Liver (tissue), 9 donors: ENCODE results near the gene ENO4. TPM values are rescaled to one million over a fixed set of nuclear protein-coding genes. Genes with fewer than 3 reads are reported as not detected.

Experiments
- DNase-seq: peaks from one replicate; pipeline ENCODE4 v3.0.0-alpha.2; 2017; ENCODE audit warnings: low spot score
- H3K27ac ChIP-seq, 2 donors: one replicate each; pipeline ENCODE4 v1.7.0; 2013; ENCODE audit warnings: inconsistent platforms in 2 of 2, low read length in 2 of 2, control low read depth in 1 of 2, low read depth in 1 of 2, mild to moderate bottlenecking in 1 of 2
- H3K27me3 ChIP-seq, 4 donors: one replicate each; pipeline versions ENCODE4 v1.6.1 to v1.7.0; 2013; ENCODE audit warnings: low read length in 3 of 4, inconsistent platforms in 1 of 4, mild to moderate bottlenecking in 1 of 4, moderate library complexity in 1 of 4; ENCODE audit not compliant: control insufficient read depth in 4 of 4, insufficient read depth in 4 of 4
- H3K36me3 ChIP-seq, 4 donors: one replicate each; pipeline versions ENCODE4 v1.6.1 to v1.7.0; 2013; ENCODE audit warnings: low read length in 3 of 4, mild to moderate bottlenecking in 3 of 4, low read depth in 1 of 4, moderate library complexity in 1 of 4; ENCODE audit not compliant: control insufficient read depth in 4 of 4, insufficient read depth in 3 of 4
- H3K4me1 ChIP-seq, 4 donors: one replicate each; pipeline versions ENCODE4 v1.6.1 to v1.7.0; 2013; ENCODE audit warnings: low read length in 3 of 4, mild to moderate bottlenecking in 3 of 4, moderate library complexity in 1 of 4; ENCODE audit not compliant: control insufficient read depth in 4 of 4, insufficient read depth in 4 of 4
- H3K4me3 ChIP-seq, 3 donors: one replicate each; pipeline versions ENCODE4 v1.6.1 to v1.7.0; 2013; ENCODE audit warnings: low read length in 3 of 3, control low read depth in 1 of 3, low read depth in 1 of 3, mild to moderate bottlenecking in 1 of 3
- H3K9ac ChIP-seq, 2 donors: one replicate each; pipeline ENCODE4 v1.7.0; 2013; ENCODE audit warnings: low read length in 2 of 2, mild to moderate bottlenecking in 2 of 2, moderate library complexity in 2 of 2, control low read depth in 1 of 2, low read depth in 1 of 2
- H3K9me3 ChIP-seq, 4 donors: one replicate each; pipeline versions ENCODE4 v1.6.1 to v1.7.0; 2013; ENCODE audit warnings: low read length in 3 of 4; ENCODE audit not compliant: control insufficient read depth in 4 of 4
- ATF3 ChIP-seq: IDR thresholded peaks from 2 replicates; pipeline ENCODE4 v1.6.1; 2016; ENCODE audit warnings: antibody characterized with exemption
- CTCF ChIP-seq: fragments of 150-350 bp; IDR thresholded peaks from 2 replicates; pipeline ENCODE4 v1.5.1; 2017; ENCODE audit warnings: improper control_type of control experiment, low read depth, low read length; ENCODE audit not compliant: missing input control
- EGR1 ChIP-seq, 2 donors: IDR thresholded peaks; 2 replicates each; pipeline ENCODE4 v1.6.1; 2016 to 2018; ENCODE audit warnings: antibody characterized with exemption in 2 of 2, low read depth in 2 of 2
- FOXA1 ChIP-seq: IDR thresholded peaks from 2 replicates; pipeline ENCODE4 v1.6.1; 2016; ENCODE audit warnings: antibody characterized with exemption
- GABPA ChIP-seq, 2 donors: IDR thresholded peaks in 1 of 2; conservative IDR thresholded peaks in 1 of 2; 2 replicates each; pipeline ENCODE4 v1.6.1; 2016; ENCODE audit warnings: antibody characterized with exemption in 2 of 2, mild to moderate bottlenecking in 1 of 2, moderate library complexity in 1 of 2
- HNF4G ChIP-seq: IDR thresholded peaks from 2 replicates; pipeline ENCODE4 v1.6.1; 2016; ENCODE audit warnings: antibody characterized with exemption
- JUND ChIP-seq, 2 donors: IDR thresholded peaks; 2 replicates each; pipeline ENCODE4 v1.6.1; 2016; ENCODE audit warnings: antibody characterized with exemption in 2 of 2
- MAX ChIP-seq: IDR thresholded peaks from 2 replicates; pipeline ENCODE4 v1.6.1; 2016; ENCODE audit warnings: antibody characterized with exemption
- NR2F2 ChIP-seq: IDR thresholded peaks from 2 replicates; pipeline ENCODE4 v1.6.1; 2016; ENCODE audit warnings: antibody characterized with exemption
- REST ChIP-seq: IDR thresholded peaks from 2 replicates; pipeline ENCODE4 v1.6.1; 2016; ENCODE audit warnings: antibody characterized with exemption, mild to moderate bottlenecking
- RXRA ChIP-seq, 2 donors: IDR thresholded peaks; 2 replicates each; pipeline ENCODE4 v1.6.1; 2017 to 2018; ENCODE audit warnings: antibody characterized with exemption in 2 of 2, mild to moderate bottlenecking in 1 of 2
- SP1 ChIP-seq: IDR thresholded peaks from 2 replicates; pipeline ENCODE4 v1.6.1; 2018; ENCODE audit warnings: antibody characterized with exemption, mild to moderate bottlenecking
- TAF1 ChIP-seq: conservative IDR thresholded peaks from 2 replicates; pipeline ENCODE4 v1.6.1; 2016; ENCODE audit warnings: antibody characterized with exemption, mild to moderate bottlenecking
- YY1 ChIP-seq: IDR thresholded peaks from 2 replicates; pipeline ENCODE4 v1.6.1; 2016; ENCODE audit warnings: antibody characterized with exemption, mild to moderate bottlenecking
- ZBTB33 ChIP-seq: IDR thresholded peaks from 2 replicates; pipeline ENCODE4 v1.6.1; 2016; ENCODE audit warnings: antibody characterized with exemption
- WGBS: extraction: QIAGEN DNeasy Blood & Tissue Kit; methylation state at CpG from one replicate; pipeline ENCODE4 v1.1.7; 2013; 5-methylcytosine and 5-hydroxymethylcytosine counted together
- polyA plus RNA-seq, 2 donors: library from polyadenylated mRNA; stranded (reverse) in 1 of 2; unstranded in 1 of 2; fragments of 200-250 nt in 1 of 2; fragments of >200 nt in 1 of 2; fragmentation: Nextera tagmentation in 1 of 2; extraction: Ambion mirVana in 1 of 2; gene quantifications; one replicate each; pipeline versions ENCODE4 v1.2.1 to v1.2.3, GENCODE V29; 2013 to 2015
- total RNA-seq, 2 donors: library from RNA; depleted of rRNA; stranded (reverse); fragments of >200 nt; gene quantifications; one replicate each; pipeline ENCODE4 v1.2.3, GENCODE V29; 2014
- donor health status: healthy.
- donor health status: healthy.
- donor health status: healthy.
- donor health status: healthy.
- donor health status: healthy.

Gene ENO4
- total and polyA plus RNA-seq, 4 donors, result 0.03 to 0.19 (median 0.10) TPM

- H3K4me3 ChIP-seq, result no peak overlapping the region
- H3K9me3 ChIP-seq, result no peaks in the 10 kb centered on the region
- no peak overlapping the region for H3K9ac ChIP-seq
- no peaks in the 10 kb centered on the region for H3K4me1 ChIP-seq
- WGBS, result 97% methylated on average over 6 of the region's 6 CpGs
- TF ChIP-seq REST, result no peak
- TF ChIP-seq JUND (IDR thresholded peaks at IDR 0.05), result no peak
- no peak for TF ChIP-seq EGR1 (IDR thresholded peaks at IDR 0.05; ENCODE audit: low read depth in 2 of 2)
- no peak for TF ChIP-seq TAF1
- TF ChIP-seq NR2F2, result no peak
- TF ChIP-seq FOXA1, result no peak
- no peak for TF ChIP-seq SP1
- no peak for TF ChIP-seq ZBTB33
- TF ChIP-seq CTCF, result no peak
- TF ChIP-seq HNF4G, result no peak
- TF ChIP-seq MAX, result no peak
- TF ChIP-seq ATF3, result no peak
- no peak for TF ChIP-seq GABPA (IDR thresholded peaks at IDR 0.05 in 1 of 2, conservative IDR thresholded peaks at IDR 0.05 in 1 of 2)
- TF ChIP-seq RXRA (IDR thresholded peaks at IDR 0.05), result no peak
- no peak for TF ChIP-seq YY1
- H3K36me3 ChIP-seq, result peaks cover 0 to 15% (median 8%) of the 10 kb centered on the region in 4 donors
- no peaks in the 10 kb centered on the region for H3K27me3 ChIP-seq
- DNase-seq, result no peak
- no peak overlapping the region for H3K27ac ChIP-seq
Measured at GRCh38 chr10:116931806-116932205, 82.5 kb downstream of the ENO4 start.

Other genes with a start within 250 kb of the ENO4 start
- not detected for gene PNLIPRP2, start 228.5 kb upstream of the ENO4 start, total RNA-seq
- gene PNLIPRP2, start 228.5 kb upstream of the ENO4 start, polyA plus RNA-seq, result not detected
- gene HSPA12A, start 106.9 kb upstream of the ENO4 start, total RNA-seq, result 1 to 10 TPM; 1.3 to 4.5 TPM
- 1 to 10 TPM; 1.3 to 1.9 TPM for gene HSPA12A, start 106.9 kb upstream of the ENO4 start, polyA plus RNA-seq
- gene SHTN1, start 155.7 kb downstream of the ENO4 start, total RNA-seq, result 10 to 100 TPM in 1 of 2 donors, 1 to 10 TPM in 1; 3.2 to 11.7 TPM
- gene SHTN1, start 155.7 kb downstream of the ENO4 start, polyA plus RNA-seq, result 10 to 100 TPM in 1 of 2 donors, 1 to 10 TPM in 1; 8.9 to 11.7 TPM